ENCODE measurements around the gene CDCA4.

DNA sequence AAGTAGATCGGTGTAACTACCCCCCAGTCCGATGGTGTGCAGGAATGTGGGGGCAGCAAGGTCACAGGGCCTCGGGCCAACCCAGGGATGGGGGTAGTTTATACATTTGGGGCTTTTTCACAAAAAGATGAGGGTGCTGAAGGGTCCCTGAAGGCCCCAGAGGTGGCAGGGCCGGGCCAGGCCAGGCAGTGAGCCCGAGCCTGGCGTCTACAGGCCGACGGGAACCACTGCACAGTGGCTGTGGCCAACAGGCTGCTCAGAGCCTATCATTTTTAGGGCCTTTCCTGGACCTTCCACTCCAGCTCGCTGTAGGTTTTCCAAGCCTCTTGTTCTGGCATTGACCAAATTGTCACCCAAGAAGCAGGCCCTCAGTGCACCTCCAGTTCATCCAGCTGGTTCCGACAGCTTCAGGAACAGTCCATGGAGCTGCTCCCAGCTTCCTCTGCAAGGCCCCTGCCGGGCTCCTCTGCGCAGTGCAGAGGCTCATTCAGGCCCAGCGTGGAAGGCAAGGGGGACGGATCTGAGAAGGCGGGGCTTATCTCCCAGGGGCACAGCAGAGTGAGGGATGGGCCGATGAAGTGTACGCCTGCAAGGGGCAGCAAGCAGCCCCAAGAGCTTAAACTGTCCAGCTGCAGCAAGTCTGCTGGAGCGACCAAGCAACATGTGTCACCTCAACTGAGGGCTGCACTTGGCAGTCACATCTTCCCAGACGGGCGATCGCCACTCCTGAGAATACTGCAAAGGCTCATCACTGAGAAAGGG is 13.9 kb downstream of the CDCA4 start:
- TF ChIP-seq, protein P1, sequence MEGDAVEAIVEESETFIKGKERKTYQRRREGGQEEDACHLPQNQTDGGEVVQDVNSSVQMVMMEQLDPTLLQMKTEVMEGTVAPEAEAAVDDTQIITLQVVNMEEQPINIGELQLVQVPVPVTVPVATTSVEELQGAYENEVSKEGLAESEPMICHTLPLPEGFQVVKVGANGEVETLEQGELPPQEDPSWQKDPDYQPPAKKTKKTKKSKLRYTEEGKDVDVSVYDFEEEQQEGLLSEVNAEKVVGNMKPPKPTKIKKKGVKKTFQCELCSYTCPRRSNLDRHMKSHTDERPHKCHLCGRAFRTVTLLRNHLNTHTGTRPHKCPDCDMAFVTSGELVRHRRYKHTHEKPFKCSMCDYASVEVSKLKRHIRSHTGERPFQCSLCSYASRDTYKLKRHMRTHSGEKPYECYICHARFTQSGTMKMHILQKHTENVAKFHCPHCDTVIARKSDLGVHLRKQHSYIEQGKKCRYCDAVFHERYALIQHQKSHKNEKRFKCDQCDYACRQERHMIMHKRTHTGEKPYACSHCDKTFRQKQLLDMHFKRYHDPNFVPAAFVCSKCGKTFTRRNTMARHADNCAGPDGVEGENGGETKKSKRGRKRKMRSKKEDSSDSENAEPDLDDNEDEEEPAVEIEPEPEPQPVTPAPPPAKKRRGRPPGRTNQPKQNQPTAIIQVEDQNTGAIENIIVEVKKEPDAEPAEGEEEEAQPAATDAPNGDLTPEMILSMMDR (IDR thresholded peaks at IDR 0.05; ENCODE audit: low read depth, low read length), result no peak
- TF ChIP-seq EZH2phosphoT487 (IDR thresholded peaks at IDR 0.05; ENCODE audit: low read depth), result no peak

All from OCI-LY3 (cell line).